ENCODE results near the gene PRAF2. TPM values are rescaled to one million over a fixed set of nuclear protein-coding genes. Genes with fewer than 3 reads are reported as not detected.

Gene PRAF2
- total RNA-seq, 1 donor, result 17.8 TPM

DNA sequence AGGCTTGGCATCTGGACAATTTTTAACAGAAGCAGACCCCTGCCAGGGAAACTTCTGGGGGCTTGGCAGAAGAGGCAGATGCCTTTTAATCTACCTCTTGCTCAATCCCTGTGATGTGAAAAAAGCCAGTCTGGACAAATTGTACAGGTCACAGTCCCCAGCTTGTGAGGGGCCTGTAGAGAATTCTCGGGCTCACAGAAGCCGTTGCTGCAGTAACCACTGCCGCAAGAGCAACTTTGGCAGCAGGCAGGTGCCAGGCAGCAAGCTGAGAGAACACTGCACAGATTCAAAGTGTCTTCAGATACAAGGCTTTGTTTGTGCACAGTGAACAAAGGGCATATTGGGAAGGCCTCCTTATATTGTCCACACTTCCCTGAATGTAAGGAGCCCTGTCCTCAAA, 38.0 kb upstream of the PRAF2 start:
- TF ChIP-seq, protein P1, sequence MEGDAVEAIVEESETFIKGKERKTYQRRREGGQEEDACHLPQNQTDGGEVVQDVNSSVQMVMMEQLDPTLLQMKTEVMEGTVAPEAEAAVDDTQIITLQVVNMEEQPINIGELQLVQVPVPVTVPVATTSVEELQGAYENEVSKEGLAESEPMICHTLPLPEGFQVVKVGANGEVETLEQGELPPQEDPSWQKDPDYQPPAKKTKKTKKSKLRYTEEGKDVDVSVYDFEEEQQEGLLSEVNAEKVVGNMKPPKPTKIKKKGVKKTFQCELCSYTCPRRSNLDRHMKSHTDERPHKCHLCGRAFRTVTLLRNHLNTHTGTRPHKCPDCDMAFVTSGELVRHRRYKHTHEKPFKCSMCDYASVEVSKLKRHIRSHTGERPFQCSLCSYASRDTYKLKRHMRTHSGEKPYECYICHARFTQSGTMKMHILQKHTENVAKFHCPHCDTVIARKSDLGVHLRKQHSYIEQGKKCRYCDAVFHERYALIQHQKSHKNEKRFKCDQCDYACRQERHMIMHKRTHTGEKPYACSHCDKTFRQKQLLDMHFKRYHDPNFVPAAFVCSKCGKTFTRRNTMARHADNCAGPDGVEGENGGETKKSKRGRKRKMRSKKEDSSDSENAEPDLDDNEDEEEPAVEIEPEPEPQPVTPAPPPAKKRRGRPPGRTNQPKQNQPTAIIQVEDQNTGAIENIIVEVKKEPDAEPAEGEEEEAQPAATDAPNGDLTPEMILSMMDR (IDR thresholded peaks at IDR 0.05; ENCODE audit: insufficient read depth, low read length), result no peak
- no peak overlapping the region for H3K4me3 ChIP-seq (ENCODE audit: low read depth, low read length)
- DNase-seq (ENCODE audit: low read depth), result no peak

DNA sequence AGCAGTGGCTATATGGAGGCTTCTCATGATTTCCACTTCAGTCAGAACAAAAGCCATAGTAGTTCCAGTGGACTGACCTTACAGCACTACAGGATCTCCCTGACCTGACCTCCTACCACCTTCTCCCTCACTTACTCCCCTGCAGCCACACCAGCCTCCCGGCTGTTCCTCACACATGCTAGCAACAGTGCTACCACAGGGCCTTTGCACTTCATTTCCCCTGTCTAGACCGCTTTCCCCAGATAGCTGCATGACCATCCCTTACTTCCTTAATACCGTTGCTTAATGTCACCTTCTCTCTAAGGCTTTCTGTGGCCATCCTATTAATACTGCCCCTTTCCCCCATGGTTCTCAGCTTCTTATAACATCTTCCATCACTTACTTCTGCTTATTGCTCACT, 36.6 kb upstream of the PRAF2 start:
- H3K4me3 ChIP-seq (ENCODE audit: low read depth, low read length), result no peak overlapping the region
- no peak for DNase-seq (ENCODE audit: low read depth)
- TF ChIP-seq, protein P1 (IDR thresholded peaks at IDR 0.05; ENCODE audit: insufficient read depth, low read length), result no peak

DNA sequence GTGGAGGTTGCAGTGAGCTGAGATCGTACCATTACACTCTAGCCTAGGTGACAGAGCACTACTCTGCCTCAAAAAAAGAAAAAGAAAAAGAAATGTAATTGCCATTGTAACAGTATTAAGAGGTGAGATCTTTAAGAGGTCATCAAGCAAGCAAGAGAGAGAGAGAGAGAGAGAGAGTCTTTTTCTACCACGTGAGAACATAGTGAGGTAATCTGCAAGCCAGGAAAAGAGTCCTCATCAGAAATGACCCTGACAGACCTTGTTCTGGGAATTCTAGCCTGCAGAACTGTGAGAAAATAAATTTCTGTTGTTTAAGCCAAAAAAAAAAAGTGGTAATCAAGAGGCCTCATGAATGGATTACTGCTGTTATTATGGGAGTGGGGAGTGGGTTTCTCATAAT, 34.8 kb upstream of the PRAF2 start:
- TF ChIP-seq, protein P1 (IDR thresholded peaks at IDR 0.05; ENCODE audit: insufficient read depth, low read length), result no peak
- H3K4me3 ChIP-seq (ENCODE audit: low read depth, low read length), result no peak overlapping the region
- no peak for DNase-seq (ENCODE audit: low read depth)

DNA sequence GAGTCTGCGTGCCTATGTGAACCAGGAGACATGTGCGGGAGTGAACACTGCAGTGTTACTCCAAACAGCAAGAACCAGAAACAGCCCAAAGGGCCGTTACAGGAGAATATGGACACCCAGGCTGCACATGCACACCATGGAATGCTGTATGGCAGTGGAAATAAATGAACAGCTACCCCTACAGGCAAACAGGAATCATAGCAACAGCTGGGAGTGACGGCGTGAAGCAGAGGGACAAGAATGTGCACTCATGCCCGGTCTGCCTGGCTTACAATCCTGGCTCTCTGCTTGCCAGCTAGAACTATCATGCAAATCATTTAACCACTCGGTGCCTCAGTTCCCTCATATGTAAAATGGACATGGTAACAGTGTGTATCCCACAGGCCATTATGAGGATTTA, 33.1 kb upstream of the PRAF2 start:
- TF ChIP-seq, protein P1 (IDR thresholded peaks at IDR 0.05; ENCODE audit: insufficient read depth, low read length), result peak; percentile 56
- no peak overlapping the region for H3K4me3 ChIP-seq (ENCODE audit: low read depth, low read length)
- peak; percentile 56 for DNase-seq (ENCODE audit: low read depth)

DNA sequence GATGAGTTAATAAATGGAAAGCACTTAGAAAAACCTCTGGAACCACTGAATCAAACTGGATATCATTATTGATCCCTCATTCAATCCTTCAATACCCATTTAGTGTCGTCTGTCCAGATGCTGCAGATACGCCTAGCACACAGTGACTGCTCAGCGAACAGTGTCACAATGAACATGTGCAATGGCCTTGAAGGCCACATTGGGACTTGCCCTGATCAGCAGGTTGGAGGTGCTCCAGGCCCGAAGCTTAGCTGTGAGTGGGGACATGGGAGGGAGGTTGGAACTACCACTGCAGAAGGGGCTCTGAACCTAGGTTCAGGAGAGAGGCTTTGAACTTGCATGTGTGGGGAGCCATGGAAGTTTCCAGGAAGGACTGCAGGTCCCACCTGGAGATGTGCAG, 32.5 kb upstream of the PRAF2 start:
- TF ChIP-seq, protein P1 (IDR thresholded peaks at IDR 0.05; ENCODE audit: insufficient read depth, low read length), result no peak
- no peak overlapping the region for H3K4me3 ChIP-seq (ENCODE audit: low read depth, low read length)
- no peak for DNase-seq (ENCODE audit: low read depth)

DNA sequence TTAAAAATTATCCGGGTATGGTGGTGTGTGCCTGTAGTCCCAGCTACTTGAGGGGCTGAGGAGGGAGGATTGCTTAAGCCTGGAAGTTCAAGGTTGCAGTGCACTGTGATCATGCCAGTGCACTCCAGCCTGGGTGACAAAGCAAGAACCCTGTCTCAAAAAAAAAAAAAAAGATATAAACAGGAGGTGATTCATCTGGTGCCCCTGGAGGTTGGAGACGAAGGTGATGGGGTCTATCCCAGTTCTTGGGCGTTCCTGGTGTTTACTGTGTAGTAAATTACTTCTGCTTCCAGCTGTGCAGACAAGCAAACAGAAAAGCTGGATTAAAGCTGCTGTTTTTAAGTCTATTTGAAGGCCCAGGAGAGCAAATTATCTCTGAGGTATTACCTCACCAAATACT, 29.8 kb upstream of the PRAF2 start:
- DNase-seq (ENCODE audit: low read depth), result no peak
- TF ChIP-seq, protein P1 (IDR thresholded peaks at IDR 0.05; ENCODE audit: insufficient read depth, low read length), result no peak

DNA sequence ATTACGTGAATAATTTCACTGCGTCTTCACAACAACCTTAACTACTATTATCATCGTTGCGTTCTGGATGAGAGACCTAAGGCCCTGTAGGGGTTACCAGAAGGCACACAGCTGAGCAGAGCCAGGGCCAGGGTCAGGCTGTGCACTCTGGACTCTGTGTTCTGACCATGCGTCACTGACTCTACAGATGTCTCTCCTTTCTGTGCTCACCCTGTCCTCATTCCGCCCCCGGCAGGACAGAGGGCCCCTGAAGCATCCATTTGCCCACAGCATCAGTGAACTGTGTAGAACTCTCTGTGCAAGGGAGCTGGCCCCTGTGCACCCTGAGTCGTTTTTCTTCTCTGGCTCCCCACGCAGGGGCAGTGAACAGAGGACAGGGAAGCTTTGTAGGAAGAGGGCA, 28.4 kb upstream of the PRAF2 start:
- TF ChIP-seq, protein P1 (IDR thresholded peaks at IDR 0.05; ENCODE audit: insufficient read depth, low read length), result no peak
- no peak for DNase-seq (ENCODE audit: low read depth)
- H3K4me3 ChIP-seq (ENCODE audit: low read depth, low read length), result no peak overlapping the region

More for the DNA sequence above, 29.8 kb upstream of the PRAF2 start:
- H3K4me3 ChIP-seq (ENCODE audit: low read depth, low read length), result no peak overlapping the region
